Large intestine (tissue), 12 donors: Measurements from ENCODE around the gene SERPINI1. TPM values are rescaled to one million over a fixed set of nuclear protein-coding genes. Genes with fewer than 3 reads are reported as not detected.

Experiments
- DNase-seq, 2 donors: peaks; one replicate each; pipeline versions ENCODE4 v3.0.0 to v3.0.0-alpha.2; 2013
- H3K27ac ChIP-seq: one replicate; pipeline ENCODE4 v1.5.1; 2013; ENCODE audit warnings: low read length
- H3K27me3 ChIP-seq: 2 replicates; pipeline ENCODE4 v1.6.1; 2013; ENCODE audit warnings: low read length; ENCODE audit not compliant: control insufficient read depth, insufficient read depth
- H3K36me3 ChIP-seq: 2 replicates; pipeline ENCODE4 v1.6.1; 2013; ENCODE audit warnings: low read length; ENCODE audit not compliant: control insufficient read depth, insufficient read depth
- H3K4me1 ChIP-seq: one replicate; pipeline ENCODE4 v1.6.1; 2013; ENCODE audit warnings: low read length; ENCODE audit not compliant: control insufficient read depth, insufficient read depth
- H3K4me3 ChIP-seq: one replicate; pipeline ENCODE4 v1.5.1; 2013; ENCODE audit warnings: low read length
- H3K9me3 ChIP-seq: one replicate; pipeline ENCODE4 v1.6.1; 2013; ENCODE audit warnings: mild to moderate bottlenecking, low read depth, low read length, moderate library complexity; ENCODE audit not compliant: control insufficient read depth
- WGBS: methylation state at CpG from one replicate; pipeline ENCODE4 v1.1.5; 2013; ENCODE audit warnings: low lambda C conversion rate; ENCODE audit not compliant: insufficient coverage; 5-methylcytosine and 5-hydroxymethylcytosine counted together
- long read RNA-seq, 11 donors: transcript quantifications; one replicate each; lab custom pipeline, GENCODE V29; 2026
- polyA plus RNA-seq: library from polyadenylated mRNA; unstranded; fragments of 120-200 nt; gene quantifications from one replicate; pipeline ENCODE4 v1.2.1, GENCODE V29; 2013

SERPINI1 gene
- polyA plus RNA-seq: 4.7 TPM
- long read RNA-seq, donor 1, partial matches to known transcripts: 0 of 1 reads
- long read RNA-seq, donor 1, other reads (novel, unspliced or antisense): 0 of 1 reads
- long read RNA-seq, donor 2, partial matches to known transcripts: 0 of 1 reads
- long read RNA-seq, donor 2, other reads (novel, unspliced or antisense): 0 of 1 reads
- long read RNA-seq, donor 3: 0 reads
- long read RNA-seq, donor 4: 0 reads
- long read RNA-seq, donor 5: 0 reads
- long read RNA-seq, donor 6, partial matches to known transcripts: 0 of 5 reads
- long read RNA-seq, donor 6, other reads (novel, unspliced or antisense): 0 of 5 reads
- long read RNA-seq, donor 7, partial matches to known transcripts: 0 of 2 reads
- long read RNA-seq, donor 7, other reads (novel, unspliced or antisense): 0 of 2 reads
- long read RNA-seq, donor 8, partial matches to known transcripts: 0 of 1 reads
- long read RNA-seq, donor 8, other reads (novel, unspliced or antisense): 0 of 1 reads
- long read RNA-seq, donor 9, partial matches to known transcripts: 0 of 2 reads
- long read RNA-seq, donor 9, other reads (novel, unspliced or antisense): 0 of 2 reads
- long read RNA-seq, donor 10, partial matches to known transcripts: 0 of 2 reads
- long read RNA-seq, donor 10, other reads (novel, unspliced or antisense): 0 of 2 reads
- long read RNA-seq, donor 11, partial matches to known transcripts: 0 of 4 reads
- long read RNA-seq, donor 11, other reads (novel, unspliced or antisense): 0 of 4 reads

- Histone ChIP-seq H3K27me3 (no peaks in the 10 kb centered on the region), H3K27ac (peak within 1 kb of the TSS; percentile 93), H3K4me3 (peak within 1 kb of the TSS; percentile 98), H3K36me3 (no peaks in the 10 kb centered on the region), H3K9me3 (no peaks in the 10 kb centered on the region), H3K4me1 (no peaks in the 10 kb centered on the region)
- 0% methylated on average over 3 of the region's 37 CpGs for WGBS
- peak; percentile 86 to 94 for DNase-seq
These were observed at the start of gene SERPINI1 for GRCh38 chr3:167735233-167736138. Gene SERPINI1 (plus strand): TSS chr3:167735721. CDS start chr3:167789129, 53,408 bp downstream.

- 100% methylated on average over 1 of the region's 3 CpGs for WGBS
- no peaks in the 10 kb centered on the region for H3K9me3 ChIP-seq
- no peak overlapping the region for H3K27ac ChIP-seq
- peaks cover 36% of the 10 kb centered on the region for H3K36me3 ChIP-seq
- H3K4me1 ChIP-seq: no peaks in the 10 kb centered on the region
- no peak for DNase-seq
- no peak overlapping the region for H3K4me3 ChIP-seq
- no peaks in the 10 kb centered on the region for H3K27me3 ChIP-seq
These were observed 44.2 kb upstream of the SERPINI1 start for GRCh38 chr3:167691366-167691765.

- DNase-seq: no peak
- H3K36me3 ChIP-seq: peaks cover 30% of the 10 kb centered on the region
- H3K4me1 ChIP-seq: no peaks in the 10 kb centered on the region
- H3K9me3 ChIP-seq: no peaks in the 10 kb centered on the region
- no peak overlapping the region for H3K27ac ChIP-seq
- no CpG with 5 or more reads among the region's 2 CpGs for WGBS
- H3K27me3 ChIP-seq: no peaks in the 10 kb centered on the region
- no peak overlapping the region for H3K4me3 ChIP-seq
These were observed 41.4 kb upstream of the SERPINI1 start for GRCh38 chr3:167694121-167694520.

- H3K4me3 ChIP-seq: no peak overlapping the region
- no peak for DNase-seq
- no peak overlapping the region for H3K27ac ChIP-seq
- WGBS: 80% methylated on average over 1 of the region's 4 CpGs
- peaks cover 14% of the 10 kb centered on the region for H3K36me3 ChIP-seq
- H3K4me1 ChIP-seq: no peaks in the 10 kb centered on the region
- no peaks in the 10 kb centered on the region for H3K9me3 ChIP-seq
- no peaks in the 10 kb centered on the region for H3K27me3 ChIP-seq
These were observed 35.5 kb upstream of the SERPINI1 start for GRCh38 chr3:167700046-167700445.

- WGBS: no CpG with 5 or more reads among the region's 2 CpGs
These were observed 34.6 kb upstream of the SERPINI1 start for GRCh38 chr3:167700926-167701325.

GRCh38 chr3:167705840-167706239 is 29.7 kb upstream of the SERPINI1 start:
- no peak for DNase-seq
- Histone ChIP-seq H3K9me3 (no peaks in the 10 kb centered on the region), H3K27ac (no peak overlapping the region), H3K27me3 (no peaks in the 10 kb centered on the region), H3K4me3 (no peak overlapping the region), H3K4me1 (no peaks in the 10 kb centered on the region), H3K36me3 (peaks cover 25% of the 10 kb centered on the region)
- no CpG with 5 or more reads among the region's 2 CpGs for WGBS

More at GRCh38 chr3:167700926-167701325, 34.6 kb upstream of the SERPINI1 start:
- Histone ChIP-seq H3K27ac (no peak overlapping the region), H3K9me3 (no peaks in the 10 kb centered on the region), H3K4me3 (no peak overlapping the region), H3K27me3 (no peaks in the 10 kb centered on the region), H3K4me1 (no peaks in the 10 kb centered on the region), H3K36me3 (peaks cover 10% of the 10 kb centered on the region)
- no peak for DNase-seq

GRCh38 chr3:167709690-167710089 is 25.8 kb upstream of the SERPINI1 start:
- WGBS: no CpG with 5 or more reads among the region's 4 CpGs
- peaks cover 3% of the 10 kb centered on the region for H3K9me3 ChIP-seq
- H3K4me3 ChIP-seq: no peak overlapping the region
- peaks cover 20% of the 10 kb centered on the region for H3K36me3 ChIP-seq
- no peak overlapping the region for H3K27ac ChIP-seq
- H3K27me3 ChIP-seq: no peaks in the 10 kb centered on the region
- no peaks in the 10 kb centered on the region for H3K4me1 ChIP-seq
- DNase-seq: no peak

GRCh38 chr3:167710552-167710951 is 25.0 kb upstream of the SERPINI1 start:
- no peak for DNase-seq
- peaks cover 6% of the 10 kb centered on the region for H3K9me3 ChIP-seq
- H3K4me3 ChIP-seq: no peak overlapping the region
- no peak overlapping the region for H3K27ac ChIP-seq
- H3K4me1 ChIP-seq: no peaks in the 10 kb centered on the region
- peaks cover 20% of the 10 kb centered on the region for H3K36me3 ChIP-seq
- H3K27me3 ChIP-seq: no peaks in the 10 kb centered on the region

GRCh38 chr3:167711439-167711838 is 24.1 kb upstream of the SERPINI1 start:
- peaks cover 23% of the 10 kb centered on the region for H3K36me3 ChIP-seq
- no peak overlapping the region for H3K4me3 ChIP-seq
- no CpG with 5 or more reads among the region's 1 CpG for WGBS
- peaks cover 10% of the 10 kb centered on the region for H3K9me3 ChIP-seq
- H3K27me3 ChIP-seq: no peaks in the 10 kb centered on the region
- no peaks in the 10 kb centered on the region for H3K4me1 ChIP-seq
- DNase-seq: no peak
- H3K27ac ChIP-seq: no peak overlapping the region

GRCh38 chr3:167712445-167712844 is 23.1 kb upstream of the SERPINI1 start:
- H3K36me3 ChIP-seq: peaks cover 18% of the 10 kb centered on the region
- WGBS: 100% methylated on average over 3 of the region's 3 CpGs
- no peak for DNase-seq
- H3K27ac ChIP-seq: no peak overlapping the region
- no peaks in the 10 kb centered on the region for H3K27me3 ChIP-seq
- peaks cover 10% of the 10 kb centered on the region for H3K9me3 ChIP-seq
- no peaks in the 10 kb centered on the region for H3K4me1 ChIP-seq
- no peak overlapping the region for H3K4me3 ChIP-seq
